Endothelial cell of umbilical vein (primary cell): ENCODE measurements around the gene DPH6.

Experiments used
- EZH2 ChIP-seq: IDR thresholded peaks from 2 replicates; pipeline ENCODE4 v1.6.1; 2012; ENCODE audit warnings: borderline replicate concordance, low read depth, mild to moderate bottlenecking, moderate library complexity, low read length, inconsistent platforms; ENCODE audit not compliant: severe bottlenecking
- GATA2 ChIP-seq: IDR thresholded peaks from 2 replicates; pipeline ENCODE4 v1.7.0; 2011; ENCODE audit warnings: low read depth, mild to moderate bottlenecking, moderate library complexity, mixed read lengths, low read length; ENCODE audit not compliant: insufficient read length, insufficient read depth

GRCh38 chr15:35444557-35445204, 101.3 kb downstream of the DPH6 start:
- TF ChIP-seq GATA2 (no peak), EZH2 (no peak)
